LoVo (cell line): ENCODE data around the gene UBASH3B.

ENCODE experiments used
- DNase-seq: peaks from one replicate; pipeline ENCODE4 v3.0.0-alpha.2; 2016; ENCODE audit warnings: low spot score

Gene UBASH3B

DNA sequence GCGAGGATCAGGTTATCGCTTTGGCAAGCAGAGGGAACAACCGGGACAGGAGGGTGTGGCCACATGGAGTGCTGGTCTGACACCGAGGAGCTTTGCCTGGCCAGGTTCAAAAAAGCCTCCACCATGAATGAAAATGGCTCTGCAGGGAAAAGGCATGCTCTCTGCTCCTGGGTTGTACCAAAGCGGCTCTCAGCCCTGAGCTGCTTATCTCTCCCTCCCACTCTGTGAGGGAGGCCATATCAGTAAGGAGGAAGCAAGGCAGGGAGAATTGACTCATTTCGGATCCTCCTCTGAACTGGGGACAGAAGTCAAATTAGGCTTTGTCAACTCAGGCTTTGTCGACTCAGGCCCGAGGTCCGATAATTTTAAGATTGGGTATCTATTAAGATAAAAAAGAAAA lies 99.9 kb downstream of the UBASH3B start:
- DNase-seq: no peak

DNA sequence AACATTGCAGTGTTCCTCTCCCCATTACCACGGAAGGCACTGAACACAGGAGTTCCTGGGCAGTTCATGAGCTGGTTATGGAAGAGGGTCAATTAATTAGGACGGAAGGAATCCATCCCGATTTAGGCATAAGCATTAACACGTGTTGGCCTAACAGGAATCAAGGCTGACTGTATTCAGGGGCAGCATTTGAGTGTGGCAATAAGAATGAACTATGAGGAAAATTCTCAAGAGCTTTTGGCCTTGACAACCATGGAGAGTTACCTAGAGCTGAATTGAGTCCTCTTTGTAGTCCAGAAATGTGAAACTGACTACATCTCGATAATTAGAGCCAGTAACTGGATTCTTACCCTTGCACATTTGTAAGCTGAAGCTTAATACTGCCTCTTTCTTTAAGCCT lies 100.4 kb downstream of the UBASH3B start:
- no peak for DNase-seq

DNA sequence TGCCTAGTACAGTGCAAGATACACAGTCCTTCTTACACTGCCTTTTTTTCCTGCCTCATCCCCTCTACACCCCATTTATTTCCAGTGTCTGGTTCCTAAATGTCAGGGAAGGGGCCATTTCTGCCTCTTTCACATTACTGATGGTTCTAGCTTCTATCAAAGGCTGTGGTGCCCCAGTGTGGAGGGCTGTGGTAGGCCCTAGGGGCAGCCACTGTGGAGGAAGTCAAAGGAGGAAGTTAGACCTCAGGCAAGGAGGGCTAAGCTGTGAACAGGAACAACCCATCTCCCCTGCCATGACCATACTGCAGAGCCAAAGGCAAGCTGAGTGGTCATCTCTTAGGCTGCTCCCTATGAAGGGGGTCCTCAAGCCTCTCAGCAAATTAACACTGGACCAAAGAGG lies 100.9 kb downstream of the UBASH3B start:
- no peak for DNase-seq

DNA sequence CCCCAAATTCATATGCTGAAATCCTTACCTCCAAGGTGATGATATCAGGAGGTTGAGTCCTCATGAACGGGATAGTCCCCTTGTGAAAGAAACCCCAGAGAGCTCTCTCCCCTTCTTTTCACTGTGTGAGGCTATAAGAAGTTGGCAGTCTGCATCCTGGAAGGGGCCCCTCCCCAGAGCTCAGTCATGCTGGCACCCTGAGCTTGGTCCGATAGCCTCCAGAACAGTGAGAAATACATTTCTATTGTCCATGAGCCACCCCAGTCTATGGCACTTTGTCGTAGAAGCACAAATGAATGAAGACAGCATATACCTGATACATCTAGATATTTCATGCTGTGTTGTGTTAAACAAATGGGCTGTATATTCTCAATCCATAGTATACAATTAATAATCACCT lies 101.7 kb downstream of the UBASH3B start:
- DNase-seq: no peak

DNA sequence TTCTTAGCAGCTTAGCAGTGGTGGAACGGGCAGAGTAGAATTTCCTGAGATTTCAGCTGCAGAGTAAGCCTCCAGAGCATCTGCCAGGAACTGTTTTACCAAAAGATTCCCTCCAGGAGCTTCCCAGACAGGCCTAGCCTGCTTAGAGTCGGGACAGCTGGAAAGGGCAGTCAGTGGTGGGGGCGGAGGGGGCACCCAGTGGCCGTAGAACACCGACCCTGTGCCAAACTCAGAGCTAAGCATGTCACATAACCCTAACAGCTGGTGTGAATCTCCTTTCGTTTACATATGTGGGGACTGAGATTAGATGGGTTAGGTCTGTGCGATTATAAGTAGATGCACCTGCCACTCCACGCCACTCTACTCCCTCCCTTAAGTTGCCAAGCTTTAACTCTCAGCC lies 102.8 kb downstream of the UBASH3B start:
- DNase-seq: no peak

DNA sequence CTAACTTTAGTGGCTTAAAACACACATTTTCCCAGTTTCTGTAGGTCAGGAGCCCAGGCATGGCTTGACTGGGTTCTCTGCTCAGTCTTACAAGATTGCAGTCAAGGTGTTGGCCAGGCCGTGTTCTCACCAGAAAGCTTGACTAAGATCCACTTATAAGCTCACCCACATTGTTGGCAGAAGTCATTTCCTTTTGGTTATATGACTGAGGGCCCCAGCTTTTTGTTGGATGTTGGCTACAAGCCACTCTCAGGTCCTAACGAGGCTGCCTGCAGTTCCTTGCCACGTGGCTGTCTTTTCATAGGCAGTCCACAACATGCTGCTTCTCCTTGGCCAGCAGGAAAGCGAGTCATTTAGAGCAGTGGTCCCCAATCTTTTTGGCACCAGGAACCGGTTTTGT lies 103.5 kb downstream of the UBASH3B start:
- DNase-seq: no peak

DNA sequence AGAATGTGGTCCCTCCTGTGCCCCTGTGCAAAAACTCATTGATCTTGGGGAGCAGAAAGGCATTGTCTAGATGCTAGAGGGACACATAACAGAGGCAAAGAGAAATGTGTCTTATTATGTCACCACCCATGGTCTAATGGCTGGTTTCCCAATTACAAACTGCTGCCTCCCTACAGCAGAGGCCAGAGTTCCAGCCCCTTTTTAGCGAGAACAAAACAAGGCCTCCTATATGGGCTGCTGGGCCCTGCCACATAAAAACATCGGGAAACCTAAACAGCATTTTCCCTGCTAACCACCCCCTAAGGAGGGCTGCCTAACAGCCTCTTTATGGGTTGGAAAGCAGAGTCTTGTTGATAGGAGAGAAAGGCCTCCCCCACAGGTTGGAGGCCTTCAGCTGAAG lies 107.6 kb downstream of the UBASH3B start:
- DNase-seq: no peak

DNA sequence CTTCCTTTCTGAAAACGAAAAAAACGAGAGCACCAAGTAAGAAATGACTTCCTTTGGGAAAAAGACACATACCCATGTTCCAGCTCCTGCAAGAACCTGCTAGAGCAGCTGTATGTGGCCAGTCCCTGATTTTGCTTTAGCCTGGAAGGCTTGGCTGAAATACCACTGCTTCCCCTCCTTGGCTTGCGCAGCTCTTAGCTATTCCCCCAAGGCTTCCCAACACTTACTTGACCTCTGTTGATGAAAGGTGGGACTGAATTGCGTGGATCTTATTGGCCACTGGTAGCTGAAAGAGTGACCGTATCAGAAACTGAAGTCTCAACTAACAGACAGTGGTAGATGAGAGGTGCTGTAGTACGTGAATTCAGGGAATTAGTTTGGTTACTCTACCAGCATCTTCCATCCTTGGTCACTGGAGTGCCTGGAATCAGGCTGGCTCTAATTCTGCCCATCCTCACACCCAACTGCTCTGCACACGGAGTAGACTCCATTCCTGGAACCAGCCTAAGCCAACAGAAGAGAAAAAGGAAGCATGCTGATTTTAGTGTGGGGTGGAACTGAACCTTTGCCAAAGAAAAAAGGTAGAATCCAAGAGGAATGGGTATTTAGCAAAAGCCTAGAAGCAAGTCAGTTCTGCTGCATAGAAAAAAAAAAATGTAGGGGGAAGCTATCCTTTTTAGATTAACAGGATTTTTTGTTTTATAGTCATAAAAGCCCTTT lies 109.0 kb downstream of the UBASH3B start:
- no peak for DNase-seq

DNA sequence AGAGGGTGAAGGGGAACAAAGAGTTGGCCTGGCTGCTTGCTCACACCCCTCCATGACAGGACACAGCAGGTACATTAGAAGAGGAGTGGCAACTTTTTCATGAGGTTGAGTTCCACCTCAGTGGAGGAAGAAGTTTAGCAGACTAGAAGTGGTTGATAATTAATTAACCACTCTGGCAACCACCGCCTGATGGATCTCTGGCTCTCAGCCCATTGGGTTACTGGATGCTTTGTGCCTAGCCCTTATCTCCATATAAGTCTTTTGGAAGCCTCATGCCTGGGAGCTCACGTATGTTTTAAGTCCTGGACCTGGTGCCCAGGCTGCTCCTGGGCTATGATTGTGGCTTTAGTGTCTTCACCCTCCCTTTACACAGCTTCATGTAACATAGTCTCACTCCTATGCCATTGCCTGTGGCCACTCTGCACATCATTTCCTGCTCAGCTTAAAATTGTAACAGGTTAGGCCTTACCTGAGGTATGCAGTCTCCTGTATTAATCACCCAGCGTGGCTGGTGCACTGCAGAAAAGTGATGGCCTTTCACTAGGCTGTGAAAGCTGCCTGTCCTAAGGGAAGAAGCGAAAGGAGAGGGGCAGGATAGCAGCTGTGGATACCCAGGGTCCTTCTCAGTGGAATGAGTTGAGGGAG lies 110.1 kb downstream of the UBASH3B start:
- DNase-seq: no peak

DNA sequence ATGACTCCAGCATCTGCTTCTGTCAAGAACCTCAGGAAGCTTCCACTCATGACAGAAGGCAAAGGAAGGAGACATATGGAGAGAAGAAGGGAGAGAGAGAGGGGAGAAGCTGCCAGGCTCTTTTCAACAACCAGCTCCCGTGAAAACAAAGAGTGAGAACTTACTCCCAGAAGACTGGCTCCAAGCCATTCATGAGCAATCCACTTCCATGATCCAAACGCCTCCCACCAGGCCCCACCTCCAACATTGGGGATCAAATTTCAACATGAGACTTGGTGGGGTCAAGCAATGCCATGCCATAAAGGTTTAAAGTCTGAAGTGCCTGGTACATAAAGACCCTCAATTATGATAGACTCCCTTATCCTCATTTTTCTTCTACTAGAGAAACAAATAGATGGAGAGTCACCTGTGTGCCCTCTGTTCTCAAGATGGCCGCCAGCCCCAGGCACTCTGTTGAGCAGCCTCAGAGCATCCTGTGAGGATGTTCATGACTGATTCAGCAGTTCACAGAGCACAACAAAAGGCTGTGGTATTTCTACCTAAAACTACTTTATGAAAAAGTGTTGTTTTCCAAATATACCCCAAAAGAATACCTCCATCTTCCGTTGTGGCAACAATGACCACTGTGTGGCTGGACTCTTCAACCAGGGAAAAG lies 113.7 kb downstream of the UBASH3B start:
- no peak for DNase-seq

DNA sequence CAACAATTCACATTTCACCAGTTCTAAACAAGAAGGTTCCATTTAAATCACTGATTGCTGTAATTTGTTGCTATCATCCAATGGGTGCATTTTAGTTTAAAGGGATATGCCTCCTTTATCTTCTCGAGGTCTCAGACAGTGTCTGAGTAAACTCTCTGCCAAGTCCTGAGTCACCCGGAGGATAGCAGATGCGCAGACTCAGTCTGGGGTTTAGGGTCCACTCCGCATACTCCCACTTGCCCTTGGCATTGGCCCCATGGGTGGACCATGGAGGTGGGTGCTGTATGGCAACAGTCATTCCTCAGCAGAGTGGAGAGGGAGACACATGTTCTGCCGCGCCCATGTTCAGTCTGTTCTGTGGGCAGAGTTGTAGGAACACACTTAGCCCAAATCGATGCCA lies 117.4 kb downstream of the UBASH3B start:
- no peak for DNase-seq

DNA sequence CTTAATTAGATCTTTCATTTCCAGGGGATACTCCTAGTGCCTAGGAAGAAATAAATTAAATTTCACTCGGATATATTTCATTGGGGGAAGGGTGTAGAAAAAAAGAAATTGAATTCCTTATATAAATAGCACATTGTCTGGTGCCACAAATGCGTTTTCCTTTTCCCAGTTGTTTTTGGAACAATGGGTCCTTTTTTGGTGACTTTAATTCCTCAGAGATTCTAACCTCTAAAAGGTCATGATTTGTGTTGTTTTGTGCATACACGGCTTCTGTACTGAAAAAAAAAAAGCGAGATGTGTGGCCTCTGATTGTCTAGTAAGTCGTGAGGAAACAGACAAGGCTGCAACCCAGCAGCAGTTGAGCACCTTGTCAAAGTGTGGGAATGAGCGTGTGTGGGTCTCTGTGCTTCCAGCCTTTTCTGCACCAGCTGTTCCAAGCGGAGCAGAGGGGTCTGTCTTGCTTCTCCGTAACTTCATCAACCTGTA lies 118.3 kb downstream of the UBASH3B start:
- DNase-seq: no peak

DNA sequence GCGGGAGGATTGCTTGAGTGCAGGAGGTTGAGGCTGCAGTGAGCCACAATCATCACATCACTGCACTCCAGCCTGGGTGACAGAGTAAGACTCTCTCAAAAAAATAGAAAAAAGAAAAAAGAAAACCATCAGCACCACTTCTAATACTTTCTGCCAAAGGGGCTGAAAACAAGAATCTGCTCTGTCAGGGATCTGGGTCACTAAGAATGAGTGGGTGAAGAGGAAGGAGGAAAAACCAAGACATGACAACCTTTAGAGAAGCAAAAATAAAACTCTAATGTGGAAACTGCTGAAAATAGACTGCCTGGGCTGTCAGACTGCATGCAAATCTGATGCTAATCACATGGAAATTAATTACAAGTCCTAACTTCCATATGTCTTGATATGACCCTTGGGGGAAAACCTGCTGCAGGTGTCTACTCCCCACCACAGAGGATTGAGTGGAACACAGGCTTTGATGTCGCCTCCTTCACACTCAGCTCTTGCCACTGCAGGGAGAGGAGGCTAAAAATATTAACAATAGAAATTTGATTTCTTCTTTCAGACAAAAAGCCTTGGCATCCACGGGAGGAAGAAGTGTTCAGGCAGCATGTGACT lies 120.3 kb downstream of the UBASH3B start:
- no peak for DNase-seq

DNA sequence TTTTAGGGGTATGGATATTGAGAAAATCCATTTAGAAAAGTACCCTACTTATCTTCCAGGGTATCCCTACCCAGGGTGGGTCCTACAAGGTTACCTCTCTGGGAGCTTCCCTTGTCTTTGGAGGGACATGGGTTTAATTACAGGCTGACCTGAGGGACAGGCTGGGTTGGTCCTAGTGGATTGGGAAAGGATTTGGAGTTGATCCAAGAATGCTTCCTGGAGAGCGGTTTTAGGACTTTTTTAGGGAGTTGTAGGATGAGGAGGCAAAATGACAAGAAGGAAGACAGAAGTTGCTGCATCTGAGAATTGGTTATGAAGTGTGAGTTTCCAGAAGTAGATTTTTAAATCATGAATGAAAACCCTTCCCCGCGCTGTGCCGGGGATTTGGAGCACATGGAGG lies 121.0 kb downstream of the UBASH3B start:
- no peak for DNase-seq

DNA sequence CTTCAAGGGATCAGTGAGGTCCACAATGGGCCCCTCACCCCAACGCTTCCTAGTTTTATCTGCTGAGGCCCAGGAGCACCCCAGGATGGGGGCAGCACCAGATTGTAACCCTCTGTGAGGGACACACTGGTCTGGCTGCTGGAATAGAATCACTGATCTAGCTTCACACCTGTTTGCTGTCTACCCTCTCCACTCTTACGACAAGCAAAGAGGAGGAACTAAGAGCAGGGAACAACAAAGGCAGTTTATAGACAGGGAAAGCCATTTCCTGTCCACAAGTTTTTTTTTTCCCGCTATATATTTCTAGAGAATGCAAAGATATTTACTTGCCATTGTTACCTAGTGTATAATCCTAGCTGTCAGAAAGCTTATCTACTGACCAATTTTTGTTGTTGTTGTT lies 121.8 kb downstream of the UBASH3B start:
- DNase-seq: no peak

DNA sequence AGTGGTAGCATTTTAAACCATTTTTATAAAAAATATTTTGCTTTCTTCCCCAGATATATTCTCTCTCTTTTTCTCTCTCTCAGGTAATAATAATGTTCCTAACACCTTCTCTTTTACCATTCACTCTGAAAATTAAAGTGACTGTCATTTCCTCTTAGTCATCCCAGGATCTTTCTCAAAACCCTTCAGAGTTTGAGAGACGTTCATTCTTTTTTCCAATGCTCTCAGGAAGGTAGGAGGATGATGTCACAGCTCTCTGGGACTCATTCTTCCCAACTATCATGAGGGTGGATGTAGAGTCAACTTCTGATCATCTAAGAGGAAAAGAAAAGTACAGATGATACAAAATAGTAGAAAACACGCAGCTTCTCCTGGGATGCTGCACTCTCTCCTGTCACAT lies 122.6 kb downstream of the UBASH3B start:
- no peak for DNase-seq

DNA sequence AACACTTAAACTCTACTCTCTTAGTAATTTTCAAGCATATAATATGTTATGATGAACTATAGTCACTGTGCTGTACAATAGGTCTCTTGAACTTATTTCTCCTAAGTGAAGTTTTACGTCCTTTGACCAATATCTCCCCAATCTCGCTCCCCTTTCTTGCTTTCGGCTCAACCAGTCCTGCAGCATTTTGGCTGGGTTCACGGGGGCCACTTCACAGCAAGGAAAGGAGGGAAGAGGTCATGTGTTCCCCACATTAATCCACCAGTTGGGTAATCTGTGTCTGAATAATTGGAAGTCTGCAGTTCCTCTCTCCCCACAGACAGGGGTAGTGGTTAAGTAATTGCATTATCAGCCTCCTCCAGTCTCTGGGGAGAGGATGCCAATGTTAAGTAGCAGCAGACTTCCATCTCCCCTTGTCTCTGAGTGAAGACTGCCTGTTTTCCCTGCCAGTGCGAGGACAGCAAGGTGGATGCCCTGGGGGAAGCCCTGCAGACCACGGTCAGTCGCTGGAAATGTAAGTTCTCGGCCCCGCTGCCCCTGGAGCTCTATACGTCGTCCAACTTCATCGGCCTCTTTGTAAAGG lies 123.6 kb downstream of the UBASH3B start:
- DNase-seq: no peak

DNA sequence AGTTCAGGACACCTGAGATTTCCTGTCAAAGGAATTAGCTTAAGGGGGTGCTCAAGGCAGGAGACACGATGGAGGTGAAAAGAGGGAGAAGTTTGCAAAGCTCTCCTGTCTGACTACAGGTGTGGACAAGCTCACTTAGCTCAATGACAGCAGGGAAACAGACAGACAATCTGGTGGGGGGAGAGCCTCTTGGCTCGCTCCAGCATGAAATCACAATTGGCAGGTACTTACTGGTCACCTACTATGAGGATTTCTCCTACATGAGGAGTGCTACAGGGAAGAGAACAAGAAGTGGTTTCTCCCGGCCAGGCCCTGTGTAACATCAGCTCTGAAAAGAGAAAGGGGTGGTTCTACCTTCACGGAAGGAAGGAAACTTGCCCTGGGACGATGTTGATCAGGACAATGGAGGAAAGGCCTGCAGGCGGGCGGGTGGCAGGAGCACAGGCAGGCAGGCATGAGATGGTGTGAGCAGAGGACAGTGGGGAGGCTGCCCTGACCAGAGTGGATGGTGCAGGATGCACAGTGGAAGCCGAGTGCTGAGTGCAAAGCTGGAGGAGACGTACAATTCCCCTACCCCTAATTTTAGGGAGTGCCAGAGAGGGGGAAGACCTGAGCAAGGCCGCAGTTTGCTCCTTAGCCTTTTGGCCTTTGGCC lies 124.9 kb downstream of the UBASH3B start:
- no peak for DNase-seq

DNA sequence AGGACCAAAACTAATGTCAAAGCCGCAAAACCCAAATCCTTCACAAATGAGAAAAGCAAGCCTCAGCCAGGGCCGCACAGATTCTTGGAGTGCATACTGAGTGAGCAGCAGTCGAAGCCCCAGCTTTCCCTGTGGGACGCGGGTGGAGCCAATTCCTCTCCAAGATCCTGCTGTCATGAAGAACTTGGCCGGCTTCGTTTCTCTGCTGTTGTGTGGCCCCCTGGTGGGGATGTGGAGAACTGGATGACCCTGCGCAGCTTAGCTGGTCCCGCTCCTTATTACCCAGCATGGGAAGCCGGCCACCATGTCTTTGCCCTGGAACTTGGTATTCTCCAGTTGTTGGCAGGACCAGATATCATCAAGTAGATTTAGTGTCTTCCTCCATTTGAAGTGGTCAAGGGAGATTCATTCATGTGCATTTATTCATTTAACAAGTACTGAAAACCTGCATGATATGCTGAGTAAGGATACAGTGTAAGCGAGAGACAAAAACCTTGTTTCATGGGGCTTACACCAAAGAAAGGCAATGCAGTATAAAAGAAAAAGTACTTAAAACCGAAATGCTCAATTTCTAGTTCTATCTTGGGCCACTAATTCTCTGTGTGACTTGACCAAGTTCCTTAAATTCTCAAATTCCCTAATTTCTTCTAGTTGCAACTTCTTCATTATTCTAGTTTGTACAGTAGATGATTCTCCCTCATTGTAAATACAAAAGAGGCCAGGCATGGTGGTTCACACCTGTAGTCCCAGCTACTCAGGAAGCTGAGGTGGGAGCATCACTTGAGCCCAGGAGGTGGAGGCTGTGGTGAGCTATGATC lies 126.1 kb downstream of the UBASH3B start:
- peak; percentile 72 for DNase-seq

DNA sequence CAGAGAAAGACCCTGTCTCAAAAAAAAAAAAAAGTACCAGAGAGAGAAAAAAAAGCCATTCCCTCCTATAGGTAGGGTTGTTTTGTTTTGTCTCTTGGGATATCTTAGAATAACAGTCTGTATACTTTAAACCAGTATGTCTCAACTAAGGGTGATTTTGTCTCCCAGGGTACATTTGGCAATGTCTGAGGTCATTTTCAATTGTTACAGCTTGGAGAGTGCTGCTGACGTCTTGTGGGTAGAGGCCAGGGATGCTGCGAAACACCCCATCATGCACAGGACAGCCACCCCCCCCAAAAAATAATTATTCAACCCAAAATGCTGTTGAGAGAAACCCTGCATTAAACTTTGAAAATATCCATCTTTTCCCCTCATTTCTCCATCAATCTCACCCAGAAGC lies 126.7 kb downstream of the UBASH3B start:
- no peak for DNase-seq

DNA sequence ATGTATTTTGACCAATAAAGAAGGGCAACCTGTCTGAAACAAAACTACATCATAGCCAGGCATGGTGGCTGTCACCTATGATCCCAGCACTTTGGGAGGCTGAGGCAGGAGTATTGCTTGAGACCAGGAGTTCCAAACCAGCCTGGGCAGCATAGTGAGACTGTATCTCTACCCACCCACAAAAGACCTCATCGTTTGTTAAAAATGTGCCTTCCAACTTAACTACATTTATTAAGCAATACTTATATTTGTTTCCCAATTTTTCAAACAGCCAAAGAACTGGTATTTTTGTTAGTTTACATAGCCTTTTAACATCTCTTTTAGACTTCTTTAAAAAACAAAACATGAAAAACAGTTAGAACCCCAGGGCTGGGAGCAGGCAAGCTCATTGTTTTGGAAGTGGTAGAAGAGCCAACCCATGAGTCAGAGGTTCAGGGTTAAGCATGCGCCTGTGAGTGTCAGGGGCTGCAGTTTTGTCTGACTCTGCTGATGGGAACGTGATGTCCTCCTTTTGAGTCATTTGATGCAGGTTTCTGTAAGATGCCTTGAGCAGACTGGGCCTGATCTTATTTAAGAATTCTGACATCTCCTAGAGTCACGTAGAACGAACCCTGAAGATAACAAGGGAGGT lies 128.9 kb downstream of the UBASH3B start:
- DNase-seq: no peak
